K562 (cell line): ENCODE data around the gene ZNF763. TPM values are rescaled to one million over a fixed set of nuclear protein-coding genes. Genes with fewer than 3 reads are reported as not detected.

ENCODE experiments used
- ATAC-seq: fragments of 200-7000 bp; cut with Tn5 transposase; 3 replicates; pipeline ENCODE4 v1.9.1; 2020; ENCODE audit warnings: moderate library complexity
- BruUV-seq: library from RNA; stranded (reverse); fragments of 400-500 nt; replicated peaks from 2 replicates; lab custom pipeline; 2021; lab: Mats Ljungman, UMichigan
- CTCF ChIA-PET: fragments of 300-600 bp; formaldehyde crosslinking; extraction: SDS; loops from one replicate; lab custom pipeline; 2021; ENCODE audit warnings: low intra/inter-chr PET ratio; lab: Yijun Ruan, JAX
- POLR2A ChIA-PET: fragments of 300-600, 350-650 bp; sonication (Branson Sonifier 250); formaldehyde crosslinking; extraction: SDS; loops from one replicate; lab custom pipeline; 2021; ENCODE audit warnings: antibody characterized with exemption, inconsistent platforms; lab: Yijun Ruan, JAX
- DNase-seq, 4 experiments: peaks; one replicate each; pipeline versions ENCODE4 v3.0.0 to v3.0.0-alpha.2; 2011 to 2018; ENCODE audit warnings: low spot score in 3 of 4, mixed read lengths in 3 of 4; ENCODE audit errors: extremely low read depth in 1 of 4
- FAIRE-seq: peaks from 2 replicates; lab custom pipeline; 2011; peaks lifted over from hg19 to GRCh38; lab: Jason Lieb, UNC
- H2AFZ ChIP-seq: 2 replicates; pipeline ENCODE4 v1.6.0; 2011; ENCODE audit warnings: low read depth, low read length, control low read depth, inconsistent platforms
- H3K27ac ChIP-seq: fragments of 200-600 bp; 3 replicates; pipeline ENCODE4 v1.8.0; 2011; ENCODE audit warnings: low read depth, mild to moderate bottlenecking, control low read depth, inconsistent platforms, low read length, moderate library complexity, mixed read lengths; ENCODE audit errors: extremely low read depth
- H3K27me3 ChIP-seq, 2 experiments: fragments of 300-600 bp in 1 of 2; 2 replicates in 1 of 2; 3 replicates in 1 of 2; pipeline versions ENCODE4 v1.6.0 to v1.8.0; 2011; ENCODE audit warnings: inconsistent platforms in 2 of 2, low read length in 2 of 2, mild to moderate bottlenecking in 1 of 2, mixed read lengths in 1 of 2, moderate library complexity in 1 of 2; ENCODE audit not compliant: control insufficient read depth in 2 of 2, insufficient read depth in 2 of 2
- H3K36me3 ChIP-seq: fragments of 300-600 bp; 3 replicates; pipeline ENCODE4 v1.8.0; 2011; ENCODE audit warnings: mild to moderate bottlenecking, low read length, inconsistent platforms; ENCODE audit not compliant: control insufficient read depth, insufficient read depth
- H3K4me1 ChIP-seq, 2 experiments: fragments of 200-600 bp in 1 of 2; replicated peaks in 1 of 2; 2 replicates in 1 of 2; 3 replicates in 1 of 2; pipeline versions ENCODE4 v1.5.1 to v1.8.0; 2011; ENCODE audit warnings: inconsistent platforms in 2 of 2, low read length in 2 of 2, mild to moderate bottlenecking in 1 of 2, mixed read lengths in 1 of 2, moderate library complexity in 1 of 2; ENCODE audit not compliant: control insufficient read depth in 2 of 2, insufficient read depth in 2 of 2
- H3K4me2 ChIP-seq: 2 replicates; pipeline ENCODE4 v1.6.1; 2011; ENCODE audit warnings: low read length, control low read depth, inconsistent platforms, mixed read lengths; ENCODE audit not compliant: insufficient read depth
- H3K4me3 ChIP-seq: fragments of 200-600 bp; sonication (generic), shearing (Covaris generic); 2 replicates; pipeline ENCODE4 v1.5.1; 2016; ENCODE audit warnings: control low read depth, inconsistent platforms
- H3K79me2 ChIP-seq: fragments of 200-600 bp; 3 replicates; pipeline ENCODE4 v1.8.0; 2011; ENCODE audit warnings: low read length, inconsistent platforms; ENCODE audit not compliant: control insufficient read depth, insufficient read depth
- H3K9ac ChIP-seq, 2 experiments: 2 replicates each; pipeline versions ENCODE4 v1.6.0 to v1.6.1; 2011; ENCODE audit warnings: low read depth in 2 of 2, low read length in 2 of 2, control low read depth in 1 of 2, inconsistent platforms in 1 of 2, mild to moderate bottlenecking in 1 of 2, mixed read lengths in 1 of 2; ENCODE audit not compliant: insufficient read depth in 1 of 2
- H3K9me1 ChIP-seq: one replicate; pipeline ENCODE4 v1.6.0; 2011; ENCODE audit warnings: inconsistent platforms, mild to moderate bottlenecking, low read length, moderate library complexity; ENCODE audit not compliant: control insufficient read depth, insufficient read depth
- H3K9me3 ChIP-seq: replicated peaks from 2 replicates; pipeline ENCODE4 v1.5.1; 2011; ENCODE audit warnings: low read depth, low read length, inconsistent platforms; ENCODE audit not compliant: control insufficient read depth, insufficient read depth
- H4K20me1 ChIP-seq: replicated peaks from 2 replicates; pipeline ENCODE4 v1.6.1; 2011; ENCODE audit warnings: low read length, inconsistent platforms, mixed read lengths; ENCODE audit not compliant: control insufficient read depth, insufficient read depth
- GABPB1 ChIP-seq: sonication (generic); formaldehyde crosslinking; IDR thresholded peaks from 2 replicates; pipeline ENCODE4 v1.8.0; 2022; ENCODE audit warnings: mild to moderate bottlenecking, missing genetic modification reagents
- HLTF ChIP-seq: fragments of 450-650 bp; IDR thresholded peaks from 2 replicates; pipeline ENCODE4 v1.6.1; 2016
- MEIS2 ChIP-seq: fragments of 450-650 bp; IDR thresholded peaks from 2 replicates; pipeline ENCODE4 v1.6.1; 2014; ENCODE audit warnings: mild to moderate bottlenecking; ENCODE audit not compliant: partially characterized antibody
- NFXL1 ChIP-seq: fragments of 450-650 bp; formaldehyde crosslinking; IDR thresholded peaks from 2 replicates; pipeline ENCODE4 v1.4.0; 2021; ENCODE audit warnings: mild to moderate bottlenecking
- ZEB2 ChIP-seq: fragments of 450-650 bp; IDR thresholded peaks from 2 replicates; pipeline ENCODE4 v1.6.1; 2016
- ZFX ChIP-seq: sonication (generic); formaldehyde crosslinking; IDR thresholded peaks from 2 replicates; pipeline ENCODE4 v1.8.0; 2022; ENCODE audit warnings: mild to moderate bottlenecking, missing genetic modification reagents, moderate library complexity
- ZNF133 ChIP-seq: fragments of 250-450 bp; sonication (Bioruptor Pico); IDR thresholded peaks from 2 replicates; pipeline ENCODE4 v1.4.0; 2020; ENCODE audit warnings: mild to moderate bottlenecking
- ZNF253 ChIP-seq: fragments of 250-450 bp; sonication (Bioruptor Pico); conservative IDR thresholded peaks from 2 replicates; pipeline ENCODE4 v1.6.1; 2021; ENCODE audit warnings: mild to moderate bottlenecking
- ZNF274 ChIP-seq: IDR thresholded peaks from 2 replicates; pipeline ENCODE4 v1.6.1; 2011; ENCODE audit warnings: low read depth, mild to moderate bottlenecking, low read length, moderate library complexity, borderline replicate concordance
- ZNF764 ChIP-seq: fragments of 250-450 bp; sonication (Bioruptor Pico); IDR thresholded peaks from 2 replicates; pipeline ENCODE4 v1.4.0; 2020; ENCODE audit warnings: low read depth, mild to moderate bottlenecking, moderate library complexity
- WGBS: fragments of 100-300 bp; shearing (Covaris generic); methylation state at CpG from one replicate; pipeline ENCODE4 v1.1.6; 2016; ENCODE audit warnings: low coverage, mixed read lengths; ENCODE audit not compliant: insufficient coverage; ENCODE audit errors: missing lambda C conversion rate; 5-methylcytosine and 5-hydroxymethylcytosine counted together
- in situ Hi-C: fragments of 300-500 bp; cut with MboI; formaldehyde crosslinking; loops from 4 replicates; pipeline ENCODE4 v1.15.0; 2018; ENCODE audit warnings: inconsistent platforms, mixed read lengths
- intact Hi-C: fragments of 100-400 bp; cut with micrococcal nuclease; formaldehyde crosslinking; loops from 2 replicates; pipeline ENCODE4 v1.14.2; 2022
- polyA plus RNA-seq, 8 experiments: library from polyadenylated mRNA; depleted of rRNA in 4 of 8; stranded (reverse) in 5 of 8; unstranded in 3 of 8; fragments of >200 nt; fragmentation: Nextera tagmentation in 2 of 8; fragmentation: Illumina TruSeq in 1 of 8; extraction: Ambion mirVana in 2 of 8; extraction: Trizol in 1 of 8; gene quantifications; 2 replicates each; pipeline versions ENCODE4 v1.2.1 to v1.2.3, GENCODE V29; 2011 to 2014; ENCODE audit warnings: inconsistent platforms in 1 of 8, missing spikeins in 1 of 8
- total RNA-seq, 7 experiments: library from RNA; depleted of rRNA in 6 of 7; stranded (reverse); fragments of >200 nt in 6 of 7; fragmentation: Illumina TruSeq in 2 of 7; extraction: Trizol in 2 of 7; gene quantifications; 2 replicates each; pipeline versions ENCODE4 v1.2.1 to v1.2.3, GENCODE V29; 2011 to 2021; ENCODE audit warnings: low replicate concordance in 1 of 7
- TF ChIP-seq, protein P1 (sequence below): fragments of 450-650 bp; IDR thresholded peaks from 2 replicates; pipeline ENCODE4 v1.6.1; 2018; ENCODE audit warnings: mild to moderate bottlenecking, low read depth; ENCODE audit not compliant: partially characterized antibody
- TF ChIP-seq, protein P2 (sequence below): fragments of 250-450 bp; sonication (Bioruptor Pico); IDR thresholded peaks from 2 replicates; pipeline ENCODE4 v1.5.0; 2021; ENCODE audit warnings: mild to moderate bottlenecking, moderate library complexity
- TF ChIP-seq, protein P3 (sequence below), 2 experiments: fragments of 250-450 bp in 1 of 2; fragments of 450-650 bp in 1 of 2; sonication (Bioruptor Pico) in 1 of 2; IDR thresholded peaks; 2 replicates each; pipeline versions ENCODE4 v1.6.1 to v1.8.0; 2016 to 2021; ENCODE audit warnings: mild to moderate bottlenecking in 2 of 2, moderate library complexity in 2 of 2, missing compliant biosample characterization in 1 of 2, missing genetic modification characterization in 1 of 2
- TF ChIP-seq, protein P4 (sequence below): sonication (generic); formaldehyde crosslinking; IDR thresholded peaks from 2 replicates; pipeline ENCODE4 v1.8.0; 2022; ENCODE audit warnings: mild to moderate bottlenecking, missing genetic modification reagents
- TF ChIP-seq, protein P5 (sequence below): fragments of 450-650 bp; IDR thresholded peaks from 2 replicates; pipeline ENCODE4 v1.6.1; 2017; ENCODE audit warnings: antibody characterized with exemption

Gene ZNF763
- total and polyA plus RNA-seq, 9 of the 15 experiments (the other 6 are each of a cell fraction or from before 2014, with no cell fraction given) = 0.08 to 0.28 (median 0.16) TPM; not detected in 3

DNA sequence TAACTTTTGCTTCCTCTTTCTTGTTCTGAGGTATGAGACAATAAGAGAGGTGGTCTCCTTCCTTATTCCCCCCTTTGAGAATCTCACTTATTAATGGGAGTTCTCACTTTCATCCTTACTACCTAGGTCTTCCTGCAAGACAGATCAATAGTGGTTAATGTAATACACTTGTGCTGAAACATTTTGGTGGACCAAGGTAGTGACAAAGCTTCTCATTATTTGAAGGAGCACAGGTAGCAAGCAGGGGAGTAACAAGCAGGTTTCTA is 22.1 kb upstream of the ZNF763 start (continued):
- TF ChIP-seq, protein P1, sequence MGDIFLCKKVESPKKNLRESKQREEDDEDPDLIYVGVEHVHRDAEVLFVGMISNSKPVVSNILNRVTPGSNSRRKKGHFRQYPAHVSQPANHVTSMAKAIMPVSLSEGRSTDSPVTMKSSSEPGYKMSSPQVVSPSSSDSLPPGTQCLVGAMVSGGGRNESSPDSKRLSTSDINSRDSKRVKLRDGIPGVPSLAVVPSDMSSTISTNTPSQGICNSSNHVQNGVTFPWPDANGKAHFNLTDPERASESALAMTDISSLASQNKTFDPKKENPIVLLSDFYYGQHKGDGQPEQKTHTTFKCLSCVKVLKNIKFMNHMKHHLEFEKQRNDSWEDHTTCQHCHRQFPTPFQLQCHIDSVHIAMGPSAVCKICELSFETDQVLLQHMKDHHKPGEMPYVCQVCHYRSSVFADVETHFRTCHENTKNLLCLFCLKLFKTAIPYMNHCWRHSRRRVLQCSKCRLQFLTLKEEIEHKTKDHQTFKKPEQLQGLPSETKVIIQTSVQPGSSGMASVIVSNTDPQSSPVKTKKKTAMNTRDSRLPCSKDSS = peak; percentile 67
- TF ChIP-seq ZEB2 (peak; percentile 48; the same call in 1 of the 2 replicates), NFXL1 (CRISPR knock-in tag) (no peak), ZNF274 (peak; percentile 81)

DNA sequence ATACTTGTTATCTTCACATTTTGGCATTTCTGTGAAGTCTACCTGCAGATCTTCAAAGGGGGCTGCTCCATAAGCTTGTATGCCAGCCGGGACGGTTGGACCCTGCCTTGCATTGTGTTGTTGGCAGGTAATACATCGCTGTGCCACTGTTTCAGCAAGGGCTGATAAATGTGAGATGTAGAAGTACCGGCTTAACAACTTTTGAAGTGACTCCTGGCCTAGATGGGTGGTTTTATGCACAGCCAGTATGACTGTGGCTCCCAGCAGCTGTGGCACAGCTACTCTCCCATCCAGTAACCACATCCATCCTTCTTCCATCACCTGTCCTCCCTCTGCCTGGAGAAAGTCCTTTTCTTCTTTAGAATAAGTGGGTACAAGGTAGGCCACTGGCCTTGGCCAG is 20.2 kb upstream of the ZNF763 start:
- intact Hi-C loops (no loop called here), in situ Hi-C loops (no loop called here)
- FAIRE-seq (no peak), ATAC-seq (no peak), DNase-seq (no peak)
- Histone ChIP-seq H3K27ac (no peak overlapping the region), H3K9me1 (no peaks in the 10 kb centered on the region), H3K4me2 (no peak overlapping the region), H3K9me3 (peaks cover 62% of the 10 kb centered on the region), H3K36me3 (peaks cover 61% of the 10 kb centered on the region), H3K27me3 (no peaks in the 10 kb centered on the region), H3K4me1 (no peaks in the 10 kb centered on the region), H3K4me3 (no peak overlapping the region), H4K20me1 (no peaks in the 10 kb centered on the region), H2AFZ (no peak overlapping the region), H3K79me2 (peaks cover 36% of the 10 kb centered on the region), H3K9ac (no peak overlapping the region)
- ChIA-PET CTCF (no interaction called here), POLR2A (no interaction called here)
- WGBS = 98% methylated on average over 4 of the region's 4 CpGs
- no TSS peak for BruUV-seq
- TF ChIP-seq, protein P2, sequence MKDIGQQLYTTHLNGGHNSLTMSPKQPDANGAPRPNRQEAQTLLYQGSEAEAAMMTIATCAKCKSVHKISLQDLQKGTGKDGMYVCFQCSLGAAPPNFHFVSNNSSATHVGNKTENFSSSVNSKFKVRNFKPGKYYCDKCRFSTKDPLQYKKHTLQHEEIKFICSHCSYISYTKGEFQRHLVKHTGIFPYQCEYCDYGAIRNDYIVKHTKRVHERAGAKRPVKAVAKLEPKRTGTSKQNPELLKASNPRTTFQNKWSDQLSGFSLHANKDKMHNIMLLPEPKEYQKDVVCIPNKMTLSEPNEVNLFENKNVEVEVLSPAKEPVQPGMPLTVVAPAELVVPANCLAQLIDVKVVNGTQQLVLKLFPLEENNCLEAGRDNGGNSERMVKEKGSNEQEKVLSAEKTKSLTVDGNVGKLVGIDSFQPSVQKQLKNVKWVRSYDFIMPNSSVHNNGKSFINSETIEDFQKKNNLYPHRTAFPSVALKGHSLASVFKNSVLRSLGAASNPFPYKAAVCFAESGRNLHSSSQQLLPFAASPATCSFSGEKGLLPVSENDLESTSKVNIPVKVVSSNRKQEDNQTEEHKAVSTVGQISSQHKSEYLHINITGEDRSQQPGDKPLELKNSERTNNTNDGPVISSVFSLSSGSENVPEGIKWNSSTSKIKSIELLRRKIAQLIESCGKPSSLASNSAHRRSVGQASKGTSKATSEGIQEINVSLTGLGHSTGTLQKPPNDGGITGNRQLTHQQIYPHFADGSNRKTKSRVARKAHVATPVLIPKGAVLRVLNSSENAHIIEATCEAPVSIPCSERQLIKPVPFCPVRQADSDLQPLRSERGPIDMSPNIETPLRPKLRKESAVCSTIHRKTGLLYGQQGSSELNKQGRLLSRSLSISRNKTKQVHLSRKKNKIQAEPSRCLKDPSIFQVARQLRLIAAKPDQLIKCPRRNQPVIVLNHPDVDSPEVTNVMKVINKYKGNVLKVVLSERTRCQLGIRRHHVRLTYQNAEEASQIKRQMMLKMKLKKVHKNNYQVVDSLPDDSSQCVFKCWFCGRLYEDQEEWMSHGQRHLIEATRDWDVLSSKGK (CRISPR knock-in tag) = no peak
- no peak for TF ChIP-seq ZNF764
- TF ChIP-seq ZNF253 = no peak
- no peak for TF ChIP-seq HLTF
- TF ChIP-seq ZFX = no peak
- TF ChIP-seq, protein P3, sequence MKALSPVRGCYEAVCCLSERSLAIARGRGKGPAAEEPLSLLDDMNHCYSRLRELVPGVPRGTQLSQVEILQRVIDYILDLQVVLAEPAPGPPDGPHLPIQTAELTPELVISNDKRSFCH (CRISPR knock-in tag; IDR thresholded peaks at IDR 0.05) = no peak
- TF ChIP-seq, protein P3 (tag; IDR thresholded peaks at IDR 0.05) = no peak
- no peak for TF ChIP-seq GABPB1
- no peak for TF ChIP-seq MEIS2
- TF ChIP-seq, protein P4, sequence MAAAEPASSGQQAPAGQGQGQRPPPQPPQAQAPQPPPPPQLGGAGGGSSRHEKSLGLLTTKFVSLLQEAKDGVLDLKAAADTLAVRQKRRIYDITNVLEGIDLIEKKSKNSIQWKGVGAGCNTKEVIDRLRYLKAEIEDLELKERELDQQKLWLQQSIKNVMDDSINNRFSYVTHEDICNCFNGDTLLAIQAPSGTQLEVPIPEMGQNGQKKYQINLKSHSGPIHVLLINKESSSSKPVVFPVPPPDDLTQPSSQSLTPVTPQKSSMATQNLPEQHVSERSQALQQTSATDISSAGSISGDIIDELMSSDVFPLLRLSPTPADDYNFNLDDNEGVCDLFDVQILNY (CRISPR knock-in tag) = no peak
- TF ChIP-seq, protein P5, sequence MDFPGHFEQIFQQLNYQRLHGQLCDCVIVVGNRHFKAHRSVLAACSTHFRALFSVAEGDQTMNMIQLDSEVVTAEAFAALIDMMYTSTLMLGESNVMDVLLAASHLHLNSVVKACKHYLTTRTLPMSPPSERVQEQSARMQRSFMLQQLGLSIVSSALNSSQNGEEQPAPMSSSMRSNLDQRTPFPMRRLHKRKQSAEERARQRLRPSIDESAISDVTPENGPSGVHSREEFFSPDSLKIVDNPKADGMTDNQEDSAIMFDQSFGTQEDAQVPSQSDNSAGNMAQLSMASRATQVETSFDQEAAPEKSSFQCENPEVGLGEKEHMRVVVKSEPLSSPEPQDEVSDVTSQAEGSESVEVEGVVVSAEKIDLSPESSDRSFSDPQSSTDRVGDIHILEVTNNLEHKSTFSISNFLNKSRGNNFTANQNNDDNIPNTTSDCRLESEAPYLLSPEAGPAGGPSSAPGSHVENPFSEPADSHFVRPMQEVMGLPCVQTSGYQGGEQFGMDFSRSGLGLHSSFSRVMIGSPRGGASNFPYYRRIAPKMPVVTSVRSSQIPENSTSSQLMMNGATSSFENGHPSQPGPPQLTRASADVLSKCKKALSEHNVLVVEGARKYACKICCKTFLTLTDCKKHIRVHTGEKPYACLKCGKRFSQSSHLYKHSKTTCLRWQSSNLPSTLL = no peak
- no peak for TF ChIP-seq ZNF133 (CRISPR knock-in tag)
